NCI-H2196 (cell line): ENCODE measurements around the gene PRKAA1.
"Not testable (repeated sequence)": the region's sequence is repeated elsewhere in the genome, so short reads cannot be mapped to it uniquely, and the experiment has no call there.

Source experiments
- DNase-seq: peaks from one replicate; lab custom pipeline; 2025; ENCODE audit not compliant: unreplicated experiment; lab: John Stamatoyannopoulos, UW

The PRKAA1 gene

GRCh38 chr5:40826489-40827187, 28.5 kb upstream of the PRKAA1 start:
- no peak for DNase-seq

- not testable (repeated sequence) for DNase-seq
Observed at GRCh38 chr5:40825461-40826043, 27.4 kb upstream of the PRKAA1 start.

- DNase-seq = no peak
Observed at GRCh38 chr5:40823459-40823858, 25.3 kb upstream of the PRKAA1 start.

- DNase-seq = no peak
Observed at GRCh38 chr5:40813698-40814281, 15.6 kb upstream of the PRKAA1 start.

- DNase-seq = no peak
Observed at GRCh38 chr5:40812125-40812524, 14.0 kb upstream of the PRKAA1 start.

GRCh38 chr5:40801771-40802562, 3.8 kb upstream of the PRKAA1 start:
- no peak for DNase-seq

- DNase-seq = no peak
Observed at GRCh38 chr5:40799258-40799657, 1.1 kb upstream of the PRKAA1 start.

GRCh38 chr5:40798801-40799210, 632 bp upstream of the PRKAA1 start:
- no peak for DNase-seq

GRCh38 chr5:40797273-40798011, 732 bp downstream of the PRKAA1 start:
- peak; percentile 65 for DNase-seq

- DNase-seq = no peak
Observed at GRCh38 chr5:40796487-40796889, 1.7 kb downstream of the PRKAA1 start.

- not testable (repeated sequence) for DNase-seq
Observed at GRCh38 chr5:40794877-40795276, 3.3 kb downstream of the PRKAA1 start.

GRCh38 chr5:40794340-40794739, 3.8 kb downstream of the PRKAA1 start:
- not testable (repeated sequence) for DNase-seq

GRCh38 chr5:40792691-40793090, 5.5 kb downstream of the PRKAA1 start:
- DNase-seq = not testable (repeated sequence)

- no peak for DNase-seq
Observed at GRCh38 chr5:40791715-40792139, 6.4 kb downstream of the PRKAA1 start.

GRCh38 chr5:40790947-40791593, 7.1 kb downstream of the PRKAA1 start:
- DNase-seq = no peak

- not testable (repeated sequence) for DNase-seq
Observed at GRCh38 chr5:40788941-40789340, 9.2 kb downstream of the PRKAA1 start.

- DNase-seq = no peak
Observed at GRCh38 chr5:40787986-40788385, 10.2 kb downstream of the PRKAA1 start.

- DNase-seq = not testable (repeated sequence)
Observed at GRCh38 chr5:40786664-40787063, 11.5 kb downstream of the PRKAA1 start.

- no peak for DNase-seq
Observed at GRCh38 chr5:40784916-40785315, 13.3 kb downstream of the PRKAA1 start.

GRCh38 chr5:40784027-40784653, 14.0 kb downstream of the PRKAA1 start:
- no peak for DNase-seq
